Gastroesophageal sphincter (tissue), 3 donors: ENCODE results near the gene ETAA1.

Experiments
- EP300 ChIP-seq: sonication (generic); formaldehyde crosslinking; IDR thresholded peaks from one replicate; pipeline ENCODE4 v1.6.1; 2017; ENCODE audit warnings: antibody characterized with exemption, mild to moderate bottlenecking
- TF ChIP-seq, protein P1 (sequence below), 4 experiments: fragments of 200-600 bp in 2 of 4; fragments of 450-650 bp in 2 of 4; sonication (generic) in 1 of 4; IDR thresholded peaks; one replicate each; pipeline ENCODE4 v1.5.1; 2017 to 2019; ENCODE audit warnings: antibody characterized with exemption in 4 of 4, mild to moderate bottlenecking in 2 of 4, moderate library complexity in 2 of 4

DNA sequence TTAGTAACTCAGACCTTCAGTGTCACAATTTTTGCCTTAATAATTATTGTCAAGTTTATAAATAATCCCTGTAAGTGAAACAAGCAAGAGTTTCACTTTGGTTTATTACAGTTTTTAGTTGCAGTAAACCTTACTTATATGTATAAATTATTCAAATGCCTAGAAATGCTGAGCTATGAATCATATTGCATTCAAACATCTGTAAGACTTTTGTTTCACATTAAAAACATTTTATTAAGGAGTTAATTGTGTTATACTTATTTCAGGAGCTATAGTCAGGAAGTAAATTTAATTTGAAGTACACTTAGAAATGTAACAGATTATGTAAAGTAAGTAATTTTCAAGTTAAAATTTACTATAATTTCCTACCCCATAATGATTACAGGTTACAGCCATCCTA lies 3.9 kb upstream of the ETAA1 start:
- TF ChIP-seq, protein P1, sequence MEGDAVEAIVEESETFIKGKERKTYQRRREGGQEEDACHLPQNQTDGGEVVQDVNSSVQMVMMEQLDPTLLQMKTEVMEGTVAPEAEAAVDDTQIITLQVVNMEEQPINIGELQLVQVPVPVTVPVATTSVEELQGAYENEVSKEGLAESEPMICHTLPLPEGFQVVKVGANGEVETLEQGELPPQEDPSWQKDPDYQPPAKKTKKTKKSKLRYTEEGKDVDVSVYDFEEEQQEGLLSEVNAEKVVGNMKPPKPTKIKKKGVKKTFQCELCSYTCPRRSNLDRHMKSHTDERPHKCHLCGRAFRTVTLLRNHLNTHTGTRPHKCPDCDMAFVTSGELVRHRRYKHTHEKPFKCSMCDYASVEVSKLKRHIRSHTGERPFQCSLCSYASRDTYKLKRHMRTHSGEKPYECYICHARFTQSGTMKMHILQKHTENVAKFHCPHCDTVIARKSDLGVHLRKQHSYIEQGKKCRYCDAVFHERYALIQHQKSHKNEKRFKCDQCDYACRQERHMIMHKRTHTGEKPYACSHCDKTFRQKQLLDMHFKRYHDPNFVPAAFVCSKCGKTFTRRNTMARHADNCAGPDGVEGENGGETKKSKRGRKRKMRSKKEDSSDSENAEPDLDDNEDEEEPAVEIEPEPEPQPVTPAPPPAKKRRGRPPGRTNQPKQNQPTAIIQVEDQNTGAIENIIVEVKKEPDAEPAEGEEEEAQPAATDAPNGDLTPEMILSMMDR (IDR thresholded peaks at IDR 0.05): no peak
- no peak for TF ChIP-seq EP300
